ENCODE measurements around the gene AKR1C2.
A peak's percentile ranks its signal among the peaks of the same experiment; 100 is the strongest.
"Not testable (repeated sequence)": the region's sequence is repeated elsewhere in the genome, so short reads cannot be mapped to it uniquely, and the experiment has no call there.

AKR1C2 gene

GRCh38 chr10:4980793-4981192 lies 22.9 kb downstream of the AKR1C2 start:
- Histone ChIP-seq H3K27ac (no peak overlapping the region), H3K9me3 (no peaks in the 10 kb centered on the region), H3K4me3 (no peak overlapping the region), H3K27me3 (no peaks in the 10 kb centered on the region), H3K4me1 (peaks cover 0 to 12% (median 7%) of the 10 kb centered on the region in 4 donors), H3K36me3 (peaks cover 0 to 3% (median 0%) of the 10 kb centered on the region in 3 donors)
- DNase-seq: no peak
- intact Hi-C loops (cut with DNase I; ENCODE audit: low total_unique reads): no loop called here
- TF ChIP-seq, protein P1, sequence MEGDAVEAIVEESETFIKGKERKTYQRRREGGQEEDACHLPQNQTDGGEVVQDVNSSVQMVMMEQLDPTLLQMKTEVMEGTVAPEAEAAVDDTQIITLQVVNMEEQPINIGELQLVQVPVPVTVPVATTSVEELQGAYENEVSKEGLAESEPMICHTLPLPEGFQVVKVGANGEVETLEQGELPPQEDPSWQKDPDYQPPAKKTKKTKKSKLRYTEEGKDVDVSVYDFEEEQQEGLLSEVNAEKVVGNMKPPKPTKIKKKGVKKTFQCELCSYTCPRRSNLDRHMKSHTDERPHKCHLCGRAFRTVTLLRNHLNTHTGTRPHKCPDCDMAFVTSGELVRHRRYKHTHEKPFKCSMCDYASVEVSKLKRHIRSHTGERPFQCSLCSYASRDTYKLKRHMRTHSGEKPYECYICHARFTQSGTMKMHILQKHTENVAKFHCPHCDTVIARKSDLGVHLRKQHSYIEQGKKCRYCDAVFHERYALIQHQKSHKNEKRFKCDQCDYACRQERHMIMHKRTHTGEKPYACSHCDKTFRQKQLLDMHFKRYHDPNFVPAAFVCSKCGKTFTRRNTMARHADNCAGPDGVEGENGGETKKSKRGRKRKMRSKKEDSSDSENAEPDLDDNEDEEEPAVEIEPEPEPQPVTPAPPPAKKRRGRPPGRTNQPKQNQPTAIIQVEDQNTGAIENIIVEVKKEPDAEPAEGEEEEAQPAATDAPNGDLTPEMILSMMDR (IDR thresholded peaks at IDR 0.05): no peak

GRCh38 chr10:4978870-4979269 lies 24.8 kb downstream of the AKR1C2 start:
- intact Hi-C loops (cut with DNase I; ENCODE audit: low total_unique reads): no loop called here
- TF ChIP-seq, protein P1 (IDR thresholded peaks at IDR 0.05): no peak
- Histone ChIP-seq H3K36me3 (peaks cover 0 to 3% (median 0%) of the 10 kb centered on the region in 3 donors), H3K4me3 (no peak overlapping the region), H3K9me3 (no peaks in the 10 kb centered on the region), H3K27ac (no peak overlapping the region), H3K27me3 (no peaks in the 10 kb centered on the region), H3K4me1 (no peaks in the 10 kb centered on the region)
- DNase-seq: no peak

- intact Hi-C loops (cut with DNase I; ENCODE audit: low total_unique reads): no loop called here
- DNase-seq: no peak
- no peaks in the 10 kb centered on the region for H3K9me3 ChIP-seq
Observed at GRCh38 chr10:4977025-4977424, 26.6 kb downstream of the AKR1C2 start.

GRCh38 chr10:4974400-4974799 lies 29.3 kb downstream of the AKR1C2 start:
- H3K9me3 ChIP-seq; DNase-seq; intact Hi-C loops (cut with DNase I; ENCODE audit: low total_unique reads); H3K4me1 ChIP-seq; H3K4me3 ChIP-seq; H3K36me3 ChIP-seq; H3K27ac ChIP-seq; H3K27me3 ChIP-seq: not testable (repeated sequence)

More at GRCh38 chr10:4977025-4977424, 26.6 kb downstream of the AKR1C2 start:
- H3K27ac ChIP-seq: no peak overlapping the region
- H3K4me1 ChIP-seq: no peaks in the 10 kb centered on the region
- peaks cover 0 to 3% (median 0%) of the 10 kb centered on the region in 3 donors for H3K36me3 ChIP-seq
- TF ChIP-seq, protein P1 (IDR thresholded peaks at IDR 0.05): no peak
- H3K27me3 ChIP-seq: no peaks in the 10 kb centered on the region
- no peak overlapping the region for H3K4me3 ChIP-seq

- H3K27ac ChIP-seq; H3K4me3 ChIP-seq; H3K4me1 ChIP-seq; intact Hi-C loops (cut with DNase I; ENCODE audit: low total_unique reads); DNase-seq; H3K27me3 ChIP-seq; H3K9me3 ChIP-seq: not testable (repeated sequence)
- H3K36me3 ChIP-seq: peaks cover 8 to 14% (median 10%) of the 10 kb centered on the region in 3 donors
Observed at GRCh38 chr10:4973294-4973693, 30.4 kb downstream of the AKR1C2 start.

DNA sequence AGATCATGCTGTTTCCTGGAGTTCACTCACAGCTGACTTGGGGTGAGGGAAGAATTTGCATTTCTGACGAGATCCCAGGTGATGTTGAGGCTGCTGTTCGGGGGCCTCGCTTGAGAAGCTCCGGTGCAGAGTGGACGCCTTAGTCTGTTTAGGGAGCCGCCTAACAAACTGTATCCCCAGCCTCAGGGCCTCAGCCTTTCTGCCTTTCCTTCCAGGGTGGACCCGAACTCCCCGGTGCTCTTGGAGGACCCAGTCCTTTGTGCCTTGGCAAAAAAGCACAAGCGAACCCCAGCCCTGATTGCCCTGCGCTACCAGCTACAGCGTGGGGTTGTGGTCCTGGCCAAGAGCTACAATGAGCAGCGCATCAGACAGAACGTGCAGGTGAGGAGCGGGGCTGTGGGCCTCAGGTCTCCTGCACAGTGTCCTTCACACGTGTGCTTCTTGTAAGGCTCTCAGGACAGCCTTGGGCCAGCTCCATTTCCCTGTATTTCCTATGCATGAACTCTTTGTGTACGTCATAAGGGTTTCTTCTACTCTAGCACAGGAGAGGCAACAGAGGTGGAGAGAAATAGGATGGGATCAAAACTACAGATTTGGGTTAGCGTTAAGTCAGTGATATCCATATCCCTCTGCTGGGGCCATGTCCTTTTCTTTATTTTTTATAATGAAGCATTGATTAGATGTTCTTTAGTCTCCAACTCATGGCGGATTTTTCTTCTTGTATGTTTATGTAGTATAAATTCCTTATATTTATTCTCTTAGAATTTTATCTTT lies 31.1 kb downstream of the AKR1C2 start:
- DNase-seq; H3K4me3 ChIP-seq; H3K4me1 ChIP-seq; intact Hi-C loops (cut with DNase I; ENCODE audit: low total_unique reads); H3K27me3 ChIP-seq; H3K27ac ChIP-seq; H3K9me3 ChIP-seq: not testable (repeated sequence)
- peaks cover 8 to 14% (median 10%) of the 10 kb centered on the region in 3 donors for H3K36me3 ChIP-seq

DNA sequence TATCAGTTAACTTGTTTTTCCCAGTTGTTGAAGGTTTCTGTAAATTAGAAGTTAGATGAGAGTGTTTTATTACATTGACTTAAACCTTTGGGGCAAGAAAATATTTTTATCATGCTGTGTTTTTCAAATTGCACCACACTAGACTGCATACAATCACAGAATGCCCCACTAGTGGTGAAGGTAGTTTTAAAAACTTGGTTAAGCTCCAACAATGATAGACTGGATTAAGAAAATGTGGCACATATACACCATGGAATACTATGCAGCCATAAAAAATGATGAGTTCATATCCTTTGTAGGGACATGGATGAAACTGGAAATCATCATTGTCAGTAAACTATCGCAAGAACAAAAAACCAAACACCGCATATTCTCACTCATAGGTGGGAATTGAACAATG lies 33.3 kb downstream of the AKR1C2 start:
- intact Hi-C loops (cut with DNase I; ENCODE audit: low total_unique reads); H3K9me3 ChIP-seq; DNase-seq; H3K4me1 ChIP-seq; H3K27ac ChIP-seq; H3K27me3 ChIP-seq; H3K4me3 ChIP-seq: not testable (repeated sequence)
- peaks cover 8 to 11% (median 10%) of the 10 kb centered on the region in 3 donors for H3K36me3 ChIP-seq

DNA sequence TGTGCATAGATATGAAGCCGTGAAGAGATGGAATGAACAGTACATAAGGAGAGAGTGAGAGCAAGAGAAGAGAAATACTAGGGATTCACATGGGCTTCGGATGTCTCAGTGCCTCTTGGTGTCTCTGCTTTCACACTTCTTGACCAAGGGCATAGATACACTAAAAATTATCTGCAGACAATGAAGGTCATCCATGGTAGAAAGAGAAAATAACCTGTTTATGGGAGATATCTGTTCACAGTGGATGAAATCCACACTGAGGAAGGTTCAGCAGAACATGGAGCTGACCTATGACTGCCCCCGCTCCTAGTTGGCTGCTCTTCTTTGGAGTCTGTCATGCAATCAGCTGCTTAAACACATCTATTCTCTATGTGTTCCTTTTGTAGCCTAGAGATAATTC lies 34.4 kb downstream of the AKR1C2 start:
- H3K9me3 ChIP-seq; H3K4me3 ChIP-seq; H3K4me1 ChIP-seq; H3K27me3 ChIP-seq; H3K27ac ChIP-seq; DNase-seq; intact Hi-C loops (cut with DNase I; ENCODE audit: low total_unique reads): not testable (repeated sequence)
- H3K36me3 ChIP-seq: peaks cover 8 to 11% (median 10%) of the 10 kb centered on the region in 3 donors

DNA sequence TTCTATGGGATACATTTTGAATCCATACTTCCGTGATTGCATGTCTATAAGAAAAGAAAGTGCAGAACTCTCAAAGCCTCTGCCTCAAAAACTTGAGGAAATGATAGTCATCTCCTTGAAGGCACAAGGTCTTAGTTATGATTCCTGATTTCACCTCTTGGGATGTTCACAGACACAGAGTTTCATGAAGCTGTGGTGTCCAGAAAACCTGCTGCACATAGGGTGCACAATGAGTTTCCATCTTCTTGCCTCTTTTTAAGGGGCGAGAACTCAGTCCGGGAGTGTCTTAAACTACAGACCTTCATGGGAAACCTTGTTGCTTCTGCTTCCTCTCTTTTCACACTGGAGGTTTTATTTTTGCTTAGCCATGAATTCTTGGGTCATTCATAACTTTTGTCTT lies 36.5 kb downstream of the AKR1C2 start:
- H3K4me1 ChIP-seq; H3K27ac ChIP-seq; H3K27me3 ChIP-seq; H3K9me3 ChIP-seq; intact Hi-C loops (cut with DNase I; ENCODE audit: low total_unique reads); H3K4me3 ChIP-seq; DNase-seq: not testable (repeated sequence)
- H3K36me3 ChIP-seq: peaks cover 8 to 11% (median 10%) of the 10 kb centered on the region in 3 donors

- peaks cover 8 to 11% (median 10%) of the 10 kb centered on the region in 3 donors for H3K36me3 ChIP-seq
- H3K9me3 ChIP-seq; H3K27me3 ChIP-seq; intact Hi-C loops (cut with DNase I; ENCODE audit: low total_unique reads); H3K4me1 ChIP-seq; H3K27ac ChIP-seq; DNase-seq: not testable (repeated sequence)
- peak overlapping the region in 1 of 2 donors; percentile 24 for H3K4me3 ChIP-seq
Observed at GRCh38 chr10:4965763-4966162, 37.9 kb downstream of the AKR1C2 start.

DNA sequence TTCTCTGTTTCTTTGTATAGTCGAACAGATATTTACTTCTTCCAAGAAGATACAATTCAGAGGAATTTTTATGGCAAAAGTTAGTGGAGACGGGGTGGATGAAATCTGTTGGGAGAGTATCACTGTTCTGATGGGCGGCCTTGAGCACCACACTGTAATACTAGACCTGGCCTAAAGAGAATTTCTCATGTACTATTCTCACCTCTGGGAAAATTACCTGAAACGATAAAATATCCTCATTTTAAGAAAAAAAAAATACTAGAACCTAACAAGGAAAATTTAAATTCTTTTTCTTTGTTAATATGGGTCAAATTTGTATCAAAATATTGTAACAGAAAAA lies 39.9 kb downstream of the AKR1C2 start:
- H3K4me1 ChIP-seq; intact Hi-C loops (cut with DNase I; ENCODE audit: low total_unique reads); H3K36me3 ChIP-seq; DNase-seq; H3K27me3 ChIP-seq; H3K9me3 ChIP-seq; H3K27ac ChIP-seq: not testable (repeated sequence)
- peak overlapping the region; percentile 24 to 33 for H3K4me3 ChIP-seq
